Measurements from ENCODE around the gene MTFMT.
A peak's percentile ranks its signal among the peaks of the same experiment; 100 is the strongest.
"Not testable (repeated sequence)": the region's sequence is repeated elsewhere in the genome, so short reads cannot be mapped to it uniquely, and the experiment has no call there.

MTFMT gene

DNA sequence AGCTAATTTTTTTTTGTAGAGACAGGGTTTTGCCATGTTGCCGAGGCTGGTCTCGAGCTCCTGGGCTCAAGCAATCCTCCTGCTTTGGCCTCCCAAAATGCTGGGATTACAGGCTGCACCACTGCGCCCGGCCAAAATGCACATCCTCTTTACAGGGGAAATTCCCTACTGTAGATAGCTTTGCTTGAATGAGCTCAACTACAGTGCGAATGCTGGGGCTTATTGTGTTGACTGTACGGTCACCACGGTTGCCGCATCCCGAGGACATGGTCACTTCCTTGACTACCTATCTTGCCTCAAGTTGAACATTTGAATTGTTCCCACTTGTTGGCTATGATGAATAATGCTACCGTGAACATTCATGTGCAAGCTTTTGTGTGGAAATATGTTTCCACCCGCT lies 5.3 kb upstream of the MTFMT start:
- DNase-seq, result no peak

DNA sequence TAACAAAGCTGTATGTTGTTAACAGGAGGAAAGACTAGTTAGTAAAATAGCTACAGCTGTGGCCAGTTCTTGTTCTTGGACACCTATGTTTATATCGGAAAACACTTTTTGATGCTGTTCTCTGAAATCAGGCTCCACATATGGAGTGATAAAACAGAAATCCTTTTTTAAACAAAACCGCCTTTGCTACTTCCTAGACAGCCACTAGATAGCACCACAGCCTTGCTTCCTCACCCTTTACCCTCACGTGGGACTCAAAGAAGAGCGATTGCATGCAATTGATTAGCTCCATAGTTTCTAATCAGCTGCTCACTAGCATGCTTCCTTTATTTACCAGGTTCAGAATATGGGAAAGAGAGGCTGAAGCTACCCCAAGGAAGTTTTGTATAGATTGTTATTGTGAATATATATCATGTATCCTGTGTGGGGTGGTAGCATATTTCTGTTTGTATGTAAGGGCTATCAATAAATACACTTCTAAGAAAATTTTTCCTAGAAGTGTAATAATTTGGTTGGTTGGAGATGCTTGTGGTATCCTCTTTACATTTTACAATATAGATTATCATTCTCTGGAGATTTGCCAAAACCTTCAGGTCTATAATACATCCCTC lies 4.3 kb upstream of the MTFMT start:
- DNase-seq, result peak; percentile 66

DNA sequence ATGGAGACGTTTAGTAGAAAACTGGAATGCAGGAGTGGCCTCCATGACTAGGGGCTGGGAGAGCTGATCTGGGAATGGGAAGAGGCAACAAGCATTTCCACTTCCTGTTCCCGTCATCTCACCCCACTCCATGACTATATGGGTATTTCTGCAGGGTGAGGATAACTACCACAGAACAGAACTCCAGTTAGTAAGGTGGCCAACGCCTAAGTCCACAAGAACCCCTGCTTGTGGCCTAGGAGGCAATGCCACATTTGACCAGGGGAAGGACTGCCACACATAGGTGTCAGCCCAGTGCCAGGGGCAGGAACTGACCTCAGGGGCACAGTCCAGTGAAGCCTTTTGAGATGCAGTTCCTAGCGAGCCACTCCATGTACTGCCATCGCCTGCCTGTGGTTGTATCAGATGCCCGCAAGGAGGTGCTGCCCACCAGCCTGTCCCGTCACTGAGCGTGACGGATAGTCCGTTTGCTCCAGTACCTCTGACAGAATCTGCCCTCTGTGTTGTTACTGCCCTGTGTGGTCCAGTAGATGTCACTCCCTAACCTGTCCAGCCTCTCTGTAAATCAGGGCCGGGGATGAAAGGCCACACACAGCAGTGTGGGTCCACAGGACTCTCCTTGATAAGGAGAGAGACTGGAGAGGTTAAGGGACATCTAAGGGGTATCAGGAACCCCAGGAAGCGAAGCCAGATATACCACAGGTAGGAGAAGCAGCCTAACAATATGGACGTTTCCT lies 3.5 kb upstream of the MTFMT start:
- peak; percentile 22 for DNase-seq

GRCh38 chr15:65029736-65030208 lies 333 bp upstream of the MTFMT start:
- no peak for DNase-seq

DNA sequence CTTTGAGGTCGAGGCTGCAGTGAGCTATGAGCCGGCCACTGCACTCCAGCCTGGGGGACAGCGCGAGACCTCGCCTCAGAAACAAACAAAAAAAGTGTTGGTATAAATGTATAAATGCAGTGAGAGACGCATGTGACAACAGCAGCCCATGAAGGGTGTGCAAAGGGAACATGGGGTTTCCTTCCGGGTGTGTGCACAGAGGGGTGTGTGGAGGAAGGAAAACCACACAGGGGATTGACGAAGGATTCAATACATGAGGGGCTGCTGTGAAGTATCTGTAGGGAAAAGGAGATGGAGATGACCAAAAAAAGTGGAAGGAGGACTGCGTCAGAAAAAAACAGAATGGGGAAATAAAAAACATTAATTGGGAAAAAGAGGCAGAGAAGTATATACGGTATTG lies 1.1 kb downstream of the MTFMT start:
- DNase-seq, result no peak

GRCh38 chr15:65027593-65027992 lies 1.8 kb downstream of the MTFMT start:
- no peak for DNase-seq

DNA sequence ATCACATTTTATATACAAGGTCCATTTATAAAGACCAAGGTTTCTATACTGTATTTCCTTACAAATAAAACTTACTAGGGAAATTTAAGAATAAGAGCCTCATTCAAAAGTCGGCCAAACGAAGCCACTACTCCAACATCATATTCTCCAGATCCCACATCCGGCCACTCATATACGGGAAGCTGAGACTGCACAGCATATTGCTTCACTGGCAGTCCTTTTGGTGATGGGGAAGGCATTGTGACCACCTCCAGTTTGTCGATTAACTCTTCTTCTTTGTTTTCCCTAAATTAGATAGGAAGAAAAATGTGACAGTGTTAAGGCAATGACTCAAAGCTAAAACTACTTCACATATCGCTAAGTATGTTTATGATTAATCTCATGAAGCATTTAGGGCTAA lies 2.7 kb downstream of the MTFMT start:
- DNase-seq, result no peak

DNA sequence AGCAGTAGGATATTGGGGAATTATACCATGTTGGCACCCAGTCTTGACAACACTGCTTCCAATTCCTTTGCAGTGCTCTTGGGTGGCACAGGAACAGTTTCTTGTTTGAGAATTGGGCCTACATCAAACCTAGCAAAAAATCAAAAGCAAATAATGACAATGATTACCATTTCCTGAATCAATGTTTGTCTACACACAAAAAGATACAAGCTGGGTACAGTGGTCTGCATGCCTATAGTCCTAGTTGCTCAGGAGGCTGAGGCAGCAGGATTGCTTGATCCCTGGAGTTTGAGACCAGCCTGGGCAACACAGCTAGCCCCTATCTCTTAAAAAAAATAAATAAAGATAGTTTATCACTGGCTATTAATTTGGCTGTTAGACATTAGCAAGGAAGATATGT lies 8.0 kb downstream of the MTFMT start:
- DNase-seq, result no peak

GRCh38 chr15:65020419-65020818 lies 9.0 kb downstream of the MTFMT start:
- DNase-seq, result no peak

- DNase-seq, result not testable (repeated sequence)
These were observed 18.2 kb downstream of the MTFMT start for GRCh38 chr15:65011198-65011597.

DNA sequence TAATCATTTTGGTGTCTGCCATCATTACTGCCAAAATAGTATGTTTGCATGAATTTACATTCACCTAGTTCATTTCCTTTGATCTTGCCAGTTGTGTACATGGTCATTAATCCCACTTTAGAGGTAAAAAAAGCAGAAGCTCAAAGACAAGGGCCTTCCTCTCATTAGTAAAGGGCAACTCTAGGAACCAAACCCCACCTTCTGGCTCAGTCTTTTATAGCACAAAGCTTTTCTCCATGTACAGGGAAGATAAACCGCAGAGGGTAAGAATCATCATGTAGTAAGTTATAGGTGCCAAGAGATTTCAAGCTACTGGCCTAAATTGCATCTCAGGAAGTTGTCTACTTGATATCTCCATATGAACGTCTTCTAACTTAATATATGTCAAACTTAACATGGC lies 20.5 kb downstream of the MTFMT start:
- no peak for DNase-seq

DNA sequence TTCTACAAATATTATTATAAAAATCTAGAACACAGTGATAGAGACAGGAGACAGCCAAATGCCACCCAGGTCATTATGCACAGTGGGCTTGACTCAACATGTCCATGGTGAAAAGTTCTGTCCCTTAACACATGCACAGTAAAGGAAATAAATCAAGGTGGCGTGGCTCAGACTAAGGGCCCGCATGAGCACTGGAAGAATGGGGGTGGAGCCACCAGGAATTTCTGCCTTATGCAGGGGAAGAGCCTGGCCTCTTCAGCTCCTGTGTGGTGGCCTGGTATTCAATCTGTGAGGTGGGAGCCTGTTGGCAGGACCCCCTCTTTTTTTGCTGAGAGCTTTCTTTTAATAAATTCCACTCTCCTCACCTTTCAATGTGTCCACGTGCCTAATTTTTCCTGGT lies 22.6 kb downstream of the MTFMT start:
- DNase-seq, result no peak

GRCh38 chr15:65004993-65005392 lies 24.4 kb downstream of the MTFMT start:
- DNase-seq, result no peak

DNA sequence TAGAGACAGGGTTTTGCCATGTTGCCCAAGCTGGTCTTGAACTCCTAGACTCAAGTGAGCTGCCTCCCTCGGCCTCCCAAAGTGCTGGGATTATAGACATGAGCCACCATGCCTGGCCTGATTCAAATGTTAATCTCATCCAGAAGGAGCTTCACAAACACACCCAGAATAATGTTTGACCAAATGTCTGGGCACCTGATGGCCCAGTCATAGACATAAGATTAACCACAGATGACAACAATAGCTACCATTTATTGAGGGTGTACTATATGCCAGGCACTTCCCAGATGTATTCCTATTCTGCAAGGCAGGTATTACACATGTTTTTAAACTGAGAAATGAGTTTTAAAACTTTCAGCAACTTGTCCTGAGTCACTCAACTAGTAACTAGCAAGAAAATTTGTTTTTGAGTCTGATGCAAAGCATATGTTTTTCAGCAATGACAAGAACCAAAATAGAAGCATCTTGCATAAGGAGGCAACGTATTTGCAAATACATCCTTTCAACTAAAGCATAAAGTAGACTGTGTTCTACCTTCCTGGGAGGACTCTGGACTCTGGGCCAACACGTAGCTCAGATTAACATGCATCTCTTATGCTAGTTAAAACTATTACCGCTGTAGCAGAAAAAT lies 31.6 kb downstream of the MTFMT start:
- no peak for DNase-seq

DNA sequence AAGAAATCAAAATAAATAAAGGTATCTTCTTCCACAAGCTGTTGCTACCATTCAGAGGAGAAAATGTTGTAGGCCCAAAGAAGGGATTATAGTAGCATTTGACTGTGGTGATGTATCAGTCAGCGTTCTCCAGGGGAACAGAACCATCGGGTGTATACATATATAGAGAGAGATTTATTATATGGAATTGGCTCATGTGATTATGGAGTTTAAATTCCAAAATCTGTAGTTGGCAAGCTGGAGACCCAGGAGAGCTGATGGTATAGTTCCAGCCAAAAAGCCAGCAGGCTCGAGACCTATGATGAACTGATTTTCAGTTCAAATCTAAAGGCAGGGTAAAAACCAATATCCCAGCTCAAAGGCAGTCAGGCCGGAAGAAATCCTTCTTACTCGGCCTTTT lies 32.4 kb downstream of the MTFMT start:
- DNase-seq, result no peak

DNA sequence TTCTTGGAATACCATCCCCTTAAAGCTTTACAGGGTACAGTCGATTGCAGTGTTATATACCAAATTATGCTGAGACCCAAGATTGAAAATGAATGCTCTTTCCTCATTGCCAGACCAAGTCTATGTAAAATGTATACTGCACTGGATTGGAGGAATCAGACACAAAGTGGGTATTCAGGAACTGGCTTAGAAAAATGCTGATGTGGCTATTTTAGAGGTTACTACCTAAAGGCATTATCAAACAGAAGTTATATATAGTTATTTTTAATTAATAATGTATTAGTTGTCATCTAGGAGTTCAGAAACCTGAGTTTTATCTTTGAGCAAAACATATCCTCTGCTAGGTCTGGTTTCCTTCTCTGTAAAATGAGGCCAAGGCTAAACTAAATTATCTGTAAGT lies 36.1 kb downstream of the MTFMT start:
- DNase-seq, result no peak

DNA sequence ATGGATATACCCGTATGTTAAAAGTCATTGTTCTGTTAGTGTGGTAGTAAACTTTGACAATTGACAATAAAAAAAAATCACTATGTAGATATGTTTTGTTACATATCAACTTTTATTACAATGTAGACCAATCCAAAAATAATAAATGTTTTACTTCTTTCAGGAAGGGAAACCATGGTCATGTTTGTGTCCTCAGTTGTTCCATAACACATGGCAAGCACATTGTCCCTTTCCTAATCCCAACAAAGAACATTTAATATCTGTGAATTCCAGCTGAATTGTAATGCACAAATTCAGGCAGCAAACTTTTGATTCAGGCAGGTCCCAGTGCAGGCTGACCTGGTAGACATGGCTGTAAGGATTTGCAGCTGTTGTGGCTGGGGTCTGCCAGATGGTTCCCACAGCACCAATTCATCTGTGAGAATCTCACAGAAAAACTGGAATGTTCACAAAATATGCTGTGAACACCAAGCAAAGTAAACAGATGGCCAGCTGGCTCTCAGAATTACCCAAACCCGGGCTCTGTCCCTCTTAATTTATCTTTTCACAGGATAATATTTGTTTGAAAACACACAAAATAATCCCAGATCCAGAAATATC lies 37.8 kb downstream of the MTFMT start:
- peak; percentile 62 for DNase-seq

GRCh38 chr15:64990168-64990470 lies 39.3 kb downstream of the MTFMT start:
- no peak for DNase-seq

DNA sequence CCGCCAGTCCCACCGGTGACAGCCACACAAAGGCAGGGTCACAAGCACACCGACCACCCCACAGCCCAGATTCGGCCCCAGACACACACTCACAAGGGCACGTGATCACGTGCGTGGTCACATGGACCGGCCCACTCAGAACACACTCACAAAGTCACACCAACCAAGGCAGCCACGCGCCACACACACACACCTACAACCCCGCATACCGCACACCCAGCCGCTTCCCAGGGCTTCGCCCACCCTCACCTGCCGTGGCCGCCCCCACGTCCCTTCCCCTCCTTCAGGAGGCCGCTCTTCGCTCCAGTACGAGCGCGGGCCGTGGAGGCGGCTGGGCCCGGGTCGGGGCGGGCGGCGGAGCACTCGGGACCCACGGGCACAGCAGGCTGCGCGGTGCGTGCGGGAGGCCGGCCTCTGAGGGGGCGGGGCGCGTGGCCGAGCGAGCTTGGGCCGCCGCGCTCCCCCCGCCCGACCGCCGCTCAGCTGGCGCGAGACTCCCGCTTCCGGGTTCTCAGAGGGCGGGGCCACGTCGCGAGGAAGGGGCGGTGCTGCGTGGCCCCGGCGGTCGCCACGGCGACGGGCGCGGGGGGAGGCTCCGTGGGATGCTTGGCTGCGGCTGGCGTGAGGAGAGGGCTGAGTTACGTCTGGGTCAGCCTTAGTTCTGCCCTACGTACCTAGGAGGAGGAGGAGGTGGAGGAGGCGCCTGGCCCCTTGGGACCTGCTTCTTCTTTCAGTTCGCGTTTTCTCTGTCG lies 39.8 kb downstream of the MTFMT start, which contains the start of gene SPG21:
SPG21 (minus strand) TSS at position 499 of the 752 bp plus-strand sequence. CDS start 6,345 bp downstream, outside the sequence.
- peak; percentile 91 for DNase-seq

- DNase-seq, result no peak
These were observed 42.3 kb downstream of the MTFMT start for GRCh38 chr15:64987136-64987535.

- no peak for DNase-seq
These were observed 43.9 kb downstream of the MTFMT start for GRCh38 chr15:64985366-64986033.

- no peak for DNase-seq
These were observed 47.0 kb downstream of the MTFMT start for GRCh38 chr15:64982472-64982871.
